ENCODE data around the gene STRADA. TPM values are rescaled to one million over a fixed set of nuclear protein-coding genes. Genes with fewer than 3 reads are reported as not detected.

STRADA gene
- total and polyA plus RNA-seq, 2 of the 8 experiments (the other 6 are each of a cell fraction or from before 2014, with no cell fraction given) = 35.6 to 43.3 TPM

DNA sequence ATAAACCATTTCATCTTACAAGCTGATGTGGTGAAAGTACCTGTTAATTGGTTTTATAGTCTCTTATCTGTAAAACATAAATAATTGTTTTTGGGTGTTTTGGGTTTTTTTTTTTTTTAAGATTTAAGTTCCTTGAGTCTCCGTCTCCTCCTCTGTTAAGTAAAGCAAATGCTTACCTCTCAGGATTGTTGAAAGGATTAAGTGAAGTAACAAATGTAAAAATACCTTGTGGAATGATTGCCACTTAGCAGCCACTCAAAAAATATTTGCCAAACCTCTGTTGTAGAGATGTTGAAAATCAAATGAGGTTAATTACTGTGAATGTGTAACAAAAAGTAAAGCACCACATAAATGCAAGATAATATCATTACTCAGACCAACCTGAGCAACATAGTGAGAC lies 60.9 kb downstream of the STRADA start:
- Histone ChIP-seq H2AK5ac (ENCODE audit: low read depth, low read length) (no peak overlapping the region), H4K8ac (ENCODE audit: extremely low read depth, insufficient read depth, low read length) (no peak overlapping the region), H3K4ac (replicated peaks; ENCODE audit: insufficient read length, low read depth, low read length) (no peak overlapping the region), H3K23me2 (ENCODE audit: low read depth, low read length) (no peaks in the 10 kb centered on the region), H3K27me3 (replicated peaks in 1 of 4; ENCODE audit: control insufficient read depth in 3 of 4, extremely low read depth in 1 of 4, insufficient read depth in 3 of 4, low read length in 3 of 4) (no peaks in the 10 kb centered on the region), H2AFZ (ENCODE audit: low read length) (no peak overlapping the region), H3K9me3 (ENCODE audit: insufficient read depth in 2 of 2, low read depth in 1 of 2, low read length in 1 of 2) (no peaks in the 10 kb centered on the region), H3K14ac (ENCODE audit: insufficient read length) (no peak overlapping the region), H3K79me2 (ENCODE audit: control insufficient read depth in 1 of 2, insufficient read depth in 2 of 2, low read length in 2 of 2) (no peaks in the 10 kb centered on the region), H3K4me2 (ENCODE audit: insufficient read depth in 1 of 2, low read depth in 2 of 2, low read length in 2 of 2) (no peak overlapping the region), H3K27ac (ENCODE audit: low read depth, low read length) (no peak overlapping the region), H2BK5ac (ENCODE audit: low read depth, low read length) (no peak overlapping the region), H2BK12ac (ENCODE audit: low read depth, low read length) (no peak overlapping the region), H4K20me1 (replicated peaks in 1 of 2; ENCODE audit: control insufficient read depth in 1 of 2, insufficient read depth in 2 of 2, low read length in 2 of 2) (no peaks in the 10 kb centered on the region), H4K5ac (ENCODE audit: insufficient read length, low read depth, low read length) (no peak overlapping the region), H3K79me1 (ENCODE audit: low read depth, low read length) (no peaks in the 10 kb centered on the region), H3K18ac (ENCODE audit: extremely low read depth, low read length) (no peak overlapping the region), H4K91ac (replicated peaks; ENCODE audit: insufficient read length, low read length) (no peak overlapping the region), H2BK120ac (replicated peaks; ENCODE audit: low read depth, low read length) (no peak overlapping the region), H3K36me3 (ENCODE audit: control insufficient read depth in 2 of 4, insufficient read depth in 4 of 4, low read length in 3 of 4) (peaks cover 2 to 3% (median 2%) of the 10 kb centered on the region in 4 experiments; a peak in 3 of 8 replicates), H3K23ac (ENCODE audit: insufficient read length) (no peak overlapping the region), H3K56ac (replicated peaks; ENCODE audit: insufficient read length, low read depth, low read length) (no peak overlapping the region), H3K4me1 (replicated peaks in 1 of 4; ENCODE audit: control insufficient read depth in 3 of 4, insufficient read depth in 4 of 4, low read length in 3 of 4) (peaks cover 0 to 4% (median 1%) of the 10 kb centered on the region in 4 experiments; a peak in 4 of 7 replicates), H2BK20ac (ENCODE audit: low read length) (no peak overlapping the region), H3K4me3 (ENCODE audit: extremely low read depth in 1 of 4, insufficient read depth in 2 of 4, low read depth in 3 of 4, low read length in 4 of 4) (no peak overlapping the region), H3K9ac (replicated peaks in 1 of 4; ENCODE audit: extremely low read depth in 1 of 4, low read depth in 3 of 4, low read length in 3 of 4) (no peak overlapping the region), H2BK15ac (ENCODE audit: low read length) (no peak overlapping the region)
- TF ChIP-seq FOSL1 (IDR thresholded peaks at IDR 0.05; ENCODE audit: insufficient read depth, low read depth, low read length) (no peak), JUN (IDR thresholded peaks at IDR 0.05; ENCODE audit: low read depth, low read length) (no peak), POU5F1 (IDR thresholded peaks at IDR 0.05; ENCODE audit: low read depth, low read length) (no peak), KDM1A (IDR thresholded peaks at IDR 0.05; ENCODE audit: borderline replicate concordance, low read length) (no peak), SP1 (IDR thresholded peaks at IDR 0.05; ENCODE audit: low read depth, low read length) (no peak), JUND (IDR thresholded peaks at IDR 0.05; ENCODE audit: low read length) (no peak), KDM4A (IDR thresholded peaks at IDR 0.05; ENCODE audit: low read depth, low read length, severe bottlenecking) (no peak), SIN3A (conservative IDR thresholded peaks at IDR 0.05 in 1 of 2, IDR thresholded peaks at IDR 0.05 in 1 of 2; ENCODE audit: low read depth in 1 of 2, low read length in 2 of 2) (no peak), CHD2 (IDR thresholded peaks at IDR 0.05; ENCODE audit: low read length) (no peak), USF2 (IDR thresholded peaks at IDR 0.05; ENCODE audit: low read length) (no peak), SAP30 (IDR thresholded peaks at IDR 0.05; ENCODE audit: insufficient read depth, insufficient replicate concordance, low read length) (no peak)
- CTCF ChIA-PET (ENCODE audit: partially characterized antibody) = interaction anchor here (0.9 to 7.5 kb wide), 10 partner anchors 11 to 255 kb away, joined by 3 to 63 read pairs (median 6); no protein-coding TSS in a partner anchor
- FAIRE-seq = no peak
- WGBS, 2 experiments (ENCODE audit: extremely low coverage in 1 of 2, insufficient coverage in 1 of 2, insufficient read length in 1 of 2, insufficient replicate concordance in 2 of 2, low coverage in 1 of 2, low lambda C conversion rate in 2 of 2, missing lambda C conversion rate in 1 of 2) = 71% methylated on average over 1 of the region's 1 CpG; no CpG with 5 or more reads in 1 of the 2 experiments
- POLR2A ChIA-PET (ENCODE audit: partially characterized antibody) = interaction anchor here (1.1 kb wide), 2 partner anchors 10 to 13 kb away, joined by 3 to 4 read pairs; no protein-coding TSS in a partner anchor
- DNase-seq (ENCODE audit: low read depth in 1 of 2, low spot score in 2 of 2) = no peak

Data from H1 (cell line).